CD14-positive monocyte (primary cell): ENCODE data around the gene KLHL21. TPM values are rescaled to one million over a fixed set of nuclear protein-coding genes. Genes with fewer than 3 reads are reported as not detected.
A peak's percentile ranks its signal among the peaks of the same experiment; 100 is the strongest.

Experiments
- DNase-seq, 3 donors: peaks; one replicate each; pipeline ENCODE4 v3.0.0-alpha.2; 2011 to 2022
- H2AFZ ChIP-seq: 2 replicates; pipeline ENCODE4 v1.6.0; 2012; ENCODE audit warnings: mild to moderate bottlenecking, low read depth, low read length, inconsistent platforms; ENCODE audit not compliant: insufficient read depth, poor library complexity, severe bottlenecking
- H3K27ac ChIP-seq, 2 donors: 1 replicate in 1 of 2; 2 replicates in 1 of 2; pipeline ENCODE4 v1.5.1; 2012 to 2013; ENCODE audit warnings: low read length in 2 of 2, control low read depth in 1 of 2, inconsistent platforms in 1 of 2, low read depth in 1 of 2, mild to moderate bottlenecking in 1 of 2
- H3K27me3 ChIP-seq, 2 donors: one replicate each; pipeline versions ENCODE4 v1.6.0 to v1.6.1; 2011 to 2013; ENCODE audit warnings: low read length in 2 of 2; ENCODE audit not compliant: control insufficient read depth in 2 of 2, insufficient read depth in 2 of 2
- H3K36me3 ChIP-seq, 2 donors: replicated peaks in 1 of 2; 1 replicate in 1 of 2; 2 replicates in 1 of 2; pipeline versions ENCODE4 v1.5.1 to v1.6.1; 2012 to 2013; ENCODE audit warnings: low read length in 2 of 2, control low read depth in 1 of 2, inconsistent platforms in 1 of 2, mild to moderate bottlenecking in 1 of 2; ENCODE audit not compliant: insufficient read depth in 2 of 2, control insufficient read depth in 1 of 2
- H3K4me1 ChIP-seq, 2 donors: 1 replicate in 1 of 2; 2 replicates in 1 of 2; pipeline versions ENCODE4 v1.5.1 to v1.6.1; 2012 to 2013; ENCODE audit warnings: low read length in 2 of 2, control low read depth in 1 of 2, inconsistent platforms in 1 of 2, mild to moderate bottlenecking in 1 of 2, moderate library complexity in 1 of 2; ENCODE audit not compliant: insufficient read depth in 2 of 2, control insufficient read depth in 1 of 2
- H3K4me2 ChIP-seq: replicated peaks from 2 replicates; pipeline ENCODE3; 2012; ENCODE audit warnings: low read length, moderate library complexity, mild to moderate bottlenecking; ENCODE audit not compliant: poor library complexity, severe bottlenecking; ENCODE audit errors: extremely low read depth
- H3K4me3 ChIP-seq, 3 experiments: fragments of 200-600 bp in 1 of 3; sonication (generic) in 1 of 3; replicated peaks in 1 of 3; 1 replicate in 2 of 3; 2 replicates in 1 of 3; pipeline ENCODE4 v1.5.1; 2011 to 2013; ENCODE audit warnings: low read length in 3 of 3, mild to moderate bottlenecking in 3 of 3, control low read depth in 2 of 3, low read depth in 2 of 3, inconsistent platforms in 1 of 3, moderate library complexity in 1 of 3
- H3K79me2 ChIP-seq: 2 replicates; pipeline ENCODE4 v1.6.0; 2012; ENCODE audit warnings: mild to moderate bottlenecking, control low read depth, inconsistent platforms, low read length, moderate library complexity; ENCODE audit not compliant: insufficient read depth
- H3K9ac ChIP-seq: 2 replicates; pipeline ENCODE4 v1.6.0; 2017; ENCODE audit warnings: low read length, mild to moderate bottlenecking; ENCODE audit not compliant: insufficient read depth, poor library complexity, severe bottlenecking
- H3K9me3 ChIP-seq, 2 donors: replicated peaks in 1 of 2; 1 replicate in 1 of 2; 2 replicates in 1 of 2; pipeline versions ENCODE4 v1.5.1 to v1.6.1; 2012 to 2013; ENCODE audit warnings: low read length in 2 of 2, control low read depth in 1 of 2; ENCODE audit not compliant: control insufficient read depth in 1 of 2, insufficient read depth in 1 of 2
- H4K20me1 ChIP-seq: 2 replicates; pipeline ENCODE4 v1.6.0; 2012; ENCODE audit warnings: mild to moderate bottlenecking, low read length, control low read depth, moderate library complexity; ENCODE audit not compliant: insufficient read depth
- H3K27ac Mint-ChIP-seq, 7 donors: one replicate each; pipeline ENCODE4 v1.8.0; 2020; ENCODE audit warnings: mild to moderate bottlenecking in 7 of 7, mixed read lengths in 7 of 7, moderate library complexity in 6 of 7, inconsistent platforms in 2 of 7
- H3K27me3 Mint-ChIP-seq, 3 donors: one replicate each; pipeline ENCODE4 v1.8.0; 2021 to 2022; ENCODE audit warnings: low read depth in 3 of 3, mild to moderate bottlenecking in 3 of 3, mixed read lengths in 3 of 3, moderate library complexity in 3 of 3, inconsistent platforms in 1 of 3
- H3K36me3 Mint-ChIP-seq, 2 donors: one replicate each; pipeline ENCODE4 v1.8.0; 2020; ENCODE audit warnings: mixed read lengths in 2 of 2, inconsistent platforms in 1 of 2, mild to moderate bottlenecking in 1 of 2
- H3K4me1 Mint-ChIP-seq: one replicate; pipeline ENCODE4 v1.8.0; 2020; ENCODE audit warnings: mild to moderate bottlenecking, mixed read lengths
- H3K4me3 Mint-ChIP-seq, 2 donors: one replicate each; pipeline ENCODE4 v1.8.0; 2020; ENCODE audit warnings: mild to moderate bottlenecking in 2 of 2, mixed read lengths in 2 of 2, moderate library complexity in 1 of 2
- H3K9me3 Mint-ChIP-seq, 7 donors: one replicate each; pipeline ENCODE4 v1.8.0; 2020 to 2022; ENCODE audit warnings: mixed read lengths in 7 of 7, mild to moderate bottlenecking in 6 of 7, moderate library complexity in 6 of 7, inconsistent platforms in 2 of 7
- WGBS: methylation state at CpG from one replicate; pipeline ENCODE4 v1.1.5; 2013; ENCODE audit warnings: missing lambda C conversion rate; ENCODE audit not compliant: insufficient coverage; 5-methylcytosine and 5-hydroxymethylcytosine counted together
- intact Hi-C, 2 donors: fragments of 100-400 bp; cut with micrococcal nuclease; formaldehyde crosslinking; loops; one replicate each; pipeline versions ENCODE4 v1.15.0 to v1.15.1; 2023
- polyA plus RNA-seq, 3 donors: library from polyadenylated mRNA; depleted of rRNA in 1 of 3; unstranded in 2 of 3; stranded (reverse) in 1 of 3; fragments of 300-500 nt in 2 of 3; fragments of >200 nt in 1 of 3; fragmentation: Illumina TruSeq in 2 of 3; gene quantifications; 1 replicate in 2 of 3; 2 replicates in 1 of 3; pipeline ENCODE4 v1.2.3, GENCODE V29; 2012 to 2021
- TF ChIP-seq, protein P1 (sequence below): fragments of 200-600 bp; IDR thresholded peaks from one replicate; pipeline ENCODE4 v1.8.0; 2022; ENCODE audit warnings: antibody characterized with exemption, mild to moderate bottlenecking

KLHL21 gene
- polyA plus RNA-seq, 3 donors, result 5.9 to 31.0 (median 7.3) TPM

GRCh38 chr1:6631058-6631457 lies 28.4 kb upstream of the KLHL21 start:
- Histone ChIP-seq H3K4me1 (peaks cover 3 to 5% of the 10 kb centered on the region in 2 donors), H3K36me3 (peaks cover 68 to 89% of the 10 kb centered on the region in 2 donors), H4K20me1 (peaks cover 21% of the 10 kb centered on the region), H3K27ac (no peak overlapping the region), H2AFZ (no peak overlapping the region), H3K4me2 (no peak overlapping the region), H3K79me2 (peaks cover 18% of the 10 kb centered on the region), H3K9ac (no peak overlapping the region), H3K9me3 (no peaks in the 10 kb centered on the region), H3K4me3 (no peak overlapping the region), H3K27me3 (no peaks in the 10 kb centered on the region)
- TF ChIP-seq, protein P1, sequence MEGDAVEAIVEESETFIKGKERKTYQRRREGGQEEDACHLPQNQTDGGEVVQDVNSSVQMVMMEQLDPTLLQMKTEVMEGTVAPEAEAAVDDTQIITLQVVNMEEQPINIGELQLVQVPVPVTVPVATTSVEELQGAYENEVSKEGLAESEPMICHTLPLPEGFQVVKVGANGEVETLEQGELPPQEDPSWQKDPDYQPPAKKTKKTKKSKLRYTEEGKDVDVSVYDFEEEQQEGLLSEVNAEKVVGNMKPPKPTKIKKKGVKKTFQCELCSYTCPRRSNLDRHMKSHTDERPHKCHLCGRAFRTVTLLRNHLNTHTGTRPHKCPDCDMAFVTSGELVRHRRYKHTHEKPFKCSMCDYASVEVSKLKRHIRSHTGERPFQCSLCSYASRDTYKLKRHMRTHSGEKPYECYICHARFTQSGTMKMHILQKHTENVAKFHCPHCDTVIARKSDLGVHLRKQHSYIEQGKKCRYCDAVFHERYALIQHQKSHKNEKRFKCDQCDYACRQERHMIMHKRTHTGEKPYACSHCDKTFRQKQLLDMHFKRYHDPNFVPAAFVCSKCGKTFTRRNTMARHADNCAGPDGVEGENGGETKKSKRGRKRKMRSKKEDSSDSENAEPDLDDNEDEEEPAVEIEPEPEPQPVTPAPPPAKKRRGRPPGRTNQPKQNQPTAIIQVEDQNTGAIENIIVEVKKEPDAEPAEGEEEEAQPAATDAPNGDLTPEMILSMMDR, result no peak
- intact Hi-C loops, result no loop called here
- Mint-ChIP-seq H3K9me3 (no peaks in the 10 kb centered on the region), H3K27me3 (peaks cover 0 to 4% (median 0%) of the 10 kb centered on the region in 3 donors), H3K27ac (no peak overlapping the region), H3K4me1 (peaks cover 11% of the 10 kb centered on the region), H3K4me3 (no peak overlapping the region), H3K36me3 (peaks cover 67 to 93% of the 10 kb centered on the region in 2 donors)
- WGBS, result 100% methylated on average over 3 of the region's 8 CpGs
- no peak for DNase-seq

DNA sequence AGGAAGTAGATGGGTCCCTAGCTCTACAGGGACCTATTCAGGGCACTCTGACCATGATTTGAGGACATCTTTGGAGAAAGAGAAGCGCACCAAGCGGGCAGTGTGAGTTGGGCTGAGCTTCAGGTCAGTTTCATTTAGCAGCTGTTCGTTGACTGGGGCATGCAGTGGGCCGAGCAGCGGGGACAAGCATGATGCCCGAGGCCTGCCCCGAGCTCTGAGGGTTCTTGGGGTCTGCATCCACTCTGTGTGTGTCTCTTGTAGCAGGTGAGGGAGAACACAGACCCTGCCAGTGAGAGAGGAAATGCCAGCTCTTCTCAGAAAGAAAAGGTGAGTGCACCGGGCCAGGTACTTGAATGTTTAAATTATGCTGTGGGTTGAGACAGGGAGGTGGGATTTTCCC lies 27.4 kb upstream of the KLHL21 start:
- Mint-ChIP-seq H3K27ac (peak overlapping the region in 1 of 7 donors; percentile 44), H3K4me3 (no peak overlapping the region), H3K27me3 (peaks cover 0 to 4% (median 0%) of the 10 kb centered on the region in 3 donors), H3K36me3 (peaks cover 59 to 86% of the 10 kb centered on the region in 2 donors), H3K9me3 (no peaks in the 10 kb centered on the region), H3K4me1 (peaks cover 16% of the 10 kb centered on the region)
- H3K9ac ChIP-seq, result no peak overlapping the region
- TF ChIP-seq, protein P1, result no peak
- no peak overlapping the region for H3K27ac ChIP-seq
- H3K4me1 ChIP-seq, result peaks cover 9 to 10% of the 10 kb centered on the region in 2 donors
- peaks cover 58 to 78% of the 10 kb centered on the region in 2 donors for H3K36me3 ChIP-seq
- H2AFZ ChIP-seq, result no peak overlapping the region
- DNase-seq, result no peak
- no peaks in the 10 kb centered on the region for H3K9me3 ChIP-seq
- peaks cover 27% of the 10 kb centered on the region for H3K79me2 ChIP-seq
- H4K20me1 ChIP-seq, result peaks cover 24% of the 10 kb centered on the region
- no peak overlapping the region for H3K4me2 ChIP-seq
- H3K27me3 ChIP-seq, result no peaks in the 10 kb centered on the region
- H3K4me3 ChIP-seq, result no peak overlapping the region
- intact Hi-C loops, result no loop called here
- whole genome bisulfite sequencing, result 100% methylated on average over 8 of the region's 8 CpGs
